Hematopoietic multipotent progenitor cell (in vitro differentiated cells): ENCODE measurements around the gene DDB1. TPM values are rescaled to one million over a fixed set of nuclear protein-coding genes. Genes with fewer than 3 reads are reported as not detected.
"Not testable (repeated sequence)": the region's sequence is repeated elsewhere in the genome, so short reads cannot be mapped to it uniquely, and the experiment has no call there.

Experiments used
- DNase-seq, 3 donors: peaks; one replicate each; pipeline ENCODE4 v3.0.0-alpha.2; 2011 to 2015; ENCODE audit warnings: low read depth in 2 of 3, low spot score in 2 of 3
- total RNA-seq: library from RNA; depleted of rRNA; stranded (reverse); fragments of >200 nt; gene quantifications from one replicate; pipeline ENCODE4 v1.2.3, GENCODE V29; 2012

Gene DDB1
- total RNA-seq, 1 donor: 194 TPM

DNA sequence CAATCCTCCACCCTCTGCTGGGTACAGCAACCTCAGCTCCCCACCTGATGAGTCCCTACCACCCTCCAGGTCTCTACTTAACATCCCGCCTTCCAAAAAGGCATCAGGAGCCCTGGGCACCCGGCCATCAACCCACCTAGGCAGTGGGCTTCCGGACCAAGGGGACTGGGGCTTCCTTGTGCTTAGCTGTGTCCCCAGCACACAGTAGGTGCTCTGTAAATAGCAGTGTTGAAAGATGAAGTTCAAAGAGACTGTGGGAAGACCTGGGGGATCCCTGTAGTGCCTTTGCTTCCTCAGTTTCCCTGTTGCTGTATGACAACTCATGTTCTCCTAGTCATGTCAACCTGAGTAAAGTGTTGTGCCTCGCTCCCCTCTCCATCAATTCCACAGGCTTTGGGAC lies 58.8 kb downstream of the DDB1 start:
- DNase-seq: no peak

DNA sequence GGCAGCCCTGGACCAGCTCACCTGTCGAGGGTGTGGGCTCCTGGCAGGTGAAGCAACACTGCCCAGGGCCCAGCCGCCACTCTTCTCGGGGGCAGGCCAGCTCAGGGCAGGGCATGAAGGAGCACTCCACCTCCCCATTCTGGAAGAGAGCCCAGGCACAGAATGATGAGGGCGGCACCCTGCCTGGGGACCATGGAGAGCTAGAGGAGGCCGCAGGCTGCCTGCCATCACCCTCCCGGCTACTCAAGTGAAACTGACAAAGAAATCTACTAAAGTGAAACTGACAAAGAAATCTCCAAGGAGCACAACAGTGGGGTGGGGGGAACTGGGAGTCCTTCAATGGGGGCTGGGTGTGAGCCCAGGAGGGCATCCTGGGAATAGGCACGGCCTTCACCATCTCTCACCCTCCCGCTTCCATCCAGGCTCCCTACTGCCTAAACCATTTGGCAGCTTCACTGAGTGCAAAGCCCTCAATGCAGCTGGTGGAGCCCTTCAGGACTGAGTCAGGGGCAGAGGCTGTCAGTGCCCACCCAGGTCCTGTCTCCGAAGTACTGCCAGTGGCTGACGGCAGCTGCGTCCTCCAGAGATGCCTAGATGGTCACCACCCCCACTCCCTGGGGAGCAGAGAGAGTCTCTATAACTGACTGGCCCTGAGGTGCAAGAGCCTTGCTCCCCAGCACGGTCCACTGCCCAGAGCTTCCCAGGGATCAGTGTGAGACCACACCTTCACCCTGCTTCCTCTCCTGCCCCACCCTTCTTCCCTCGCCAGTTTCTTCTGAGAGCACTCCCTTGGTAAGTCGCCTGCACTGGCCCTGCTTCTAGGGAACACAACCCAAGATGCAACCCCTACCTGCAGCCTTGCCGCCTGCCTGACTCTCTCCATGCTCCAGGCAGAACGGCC lies 59.5 kb downstream of the DDB1 start:
- DNase-seq: no peak

DNA sequence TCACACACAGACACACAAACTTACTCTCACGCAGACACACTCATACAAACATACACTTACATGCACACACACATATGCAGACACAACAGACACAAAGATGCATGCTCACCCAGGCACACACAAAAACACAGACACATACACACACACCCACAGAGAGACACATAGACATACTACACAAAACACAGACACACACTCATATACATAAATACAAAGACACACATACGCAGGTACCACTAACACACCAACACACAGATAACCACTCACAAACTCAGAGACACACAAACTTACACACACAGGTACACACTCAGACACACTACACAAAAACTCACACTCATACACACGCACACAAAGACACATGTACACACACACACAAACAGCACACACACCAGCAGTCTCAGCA lies 60.2 kb downstream of the DDB1 start:
- DNase-seq: no peak

DNA sequence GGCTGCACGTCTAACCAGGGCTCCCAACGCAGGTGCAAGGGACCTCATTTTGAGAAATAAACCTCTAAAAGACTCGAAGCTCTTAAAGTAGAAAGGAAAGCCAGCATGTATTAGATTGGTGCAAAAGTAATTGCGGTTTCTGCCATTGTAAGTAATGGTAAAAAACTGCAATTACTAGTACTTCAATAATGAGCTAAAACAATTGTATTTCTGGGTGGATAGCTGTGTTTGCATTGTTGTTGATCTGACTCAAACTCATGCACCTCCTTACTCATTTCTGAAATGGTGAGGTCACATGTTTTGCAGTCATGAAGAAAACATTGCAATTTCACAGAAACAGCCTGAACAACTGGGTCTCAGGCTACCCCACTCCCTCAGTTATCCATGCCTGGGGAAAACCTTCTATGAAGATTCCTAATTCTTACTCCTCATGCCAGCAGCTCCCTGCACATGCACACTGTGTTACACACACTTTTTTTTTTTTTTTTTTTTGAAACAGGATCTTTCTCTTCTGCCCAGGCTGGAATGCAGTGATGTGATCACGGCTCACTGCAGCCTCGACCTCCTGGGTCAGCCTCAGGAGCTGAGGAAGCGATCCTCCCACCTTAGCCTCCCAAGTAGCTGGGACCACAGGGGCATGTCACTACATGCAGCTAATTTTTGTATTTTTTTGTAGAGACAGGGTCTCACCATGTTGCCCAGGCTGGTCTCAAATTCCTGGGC lies 62.4 kb downstream of the DDB1 start:
- no peak for DNase-seq

DNA sequence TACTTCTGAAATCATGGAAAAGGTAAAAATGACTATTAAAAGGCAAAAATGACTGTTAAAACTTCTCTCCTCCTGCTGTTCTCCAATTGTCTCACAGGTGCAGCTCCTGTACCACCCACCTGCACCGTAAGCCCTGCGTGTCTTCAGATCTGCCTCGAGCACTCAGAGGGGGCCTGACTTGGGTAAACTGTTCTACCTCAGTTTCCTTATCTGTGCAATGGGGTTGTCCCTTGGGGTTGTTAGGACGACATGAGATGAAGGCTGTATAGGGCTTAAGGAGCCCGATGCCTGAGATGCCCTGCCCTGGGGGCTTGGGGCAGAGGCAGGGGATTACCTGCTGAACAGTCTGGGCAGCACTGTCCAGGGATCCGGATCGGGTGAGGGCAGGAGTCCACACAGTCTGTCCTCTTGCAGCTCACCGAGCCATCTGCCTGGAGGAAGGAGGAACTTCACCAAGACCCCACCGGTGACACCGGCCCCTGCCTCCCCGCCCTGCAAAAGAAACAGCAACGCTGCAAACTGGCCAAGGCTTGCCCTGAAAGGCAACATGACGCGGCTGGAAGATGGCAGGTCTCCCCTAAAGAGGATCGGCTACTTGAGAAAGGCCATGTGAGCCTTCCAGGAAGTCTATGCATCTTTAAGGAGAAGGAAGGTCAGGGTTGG lies 64.2 kb downstream of the DDB1 start:
- no peak for DNase-seq

- no peak for DNase-seq
Observed at GRCh38 chr11:61267437-61267841, 65.5 kb downstream of the DDB1 start.

GRCh38 chr11:61266602-61267001 lies 66.3 kb downstream of the DDB1 start:
- DNase-seq: no peak

- no peak for DNase-seq
Observed at GRCh38 chr11:61265357-61265756, 67.5 kb downstream of the DDB1 start.

DNA sequence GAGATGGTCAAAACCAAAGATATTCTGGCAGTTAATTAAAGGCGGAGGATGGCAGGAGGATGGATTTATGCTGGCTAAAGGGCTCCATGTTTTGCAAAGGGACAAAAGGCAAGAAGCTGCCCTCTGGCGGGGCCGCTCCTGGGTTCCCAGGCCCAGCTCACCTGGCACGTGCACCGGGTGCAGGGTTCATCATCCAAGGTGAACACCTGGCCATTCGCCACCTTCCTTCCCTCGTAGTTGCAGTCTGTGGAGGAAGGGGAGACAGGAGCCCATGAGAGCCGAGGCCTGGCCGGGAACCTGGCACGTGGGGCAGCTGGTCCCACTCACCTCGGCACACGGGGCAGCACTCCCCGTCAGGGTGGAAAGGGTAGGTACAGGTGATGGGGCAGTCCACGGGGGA lies 68.1 kb downstream of the DDB1 start:
- DNase-seq: no peak

DNA sequence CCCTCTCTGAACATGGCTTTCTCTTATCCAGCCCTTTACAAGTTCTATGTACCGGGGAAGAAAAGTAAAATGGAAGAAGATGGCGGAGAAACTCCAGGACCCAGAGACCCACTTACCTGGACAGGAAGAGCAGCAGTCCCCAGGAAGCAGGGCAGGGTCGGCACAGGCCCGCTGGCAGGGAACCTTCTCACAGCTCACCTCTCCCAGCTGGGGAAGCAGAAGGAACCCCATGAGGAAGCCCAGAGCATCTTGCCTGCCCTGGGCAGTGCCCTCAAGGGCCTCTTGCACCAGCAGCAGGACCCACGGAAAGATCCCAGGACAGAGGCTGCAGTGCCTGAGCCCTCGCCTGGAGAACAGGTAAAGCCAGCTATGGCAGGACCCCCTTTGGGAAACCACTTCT lies 68.5 kb downstream of the DDB1 start:
- no peak for DNase-seq

- no peak for DNase-seq
Observed at GRCh38 chr11:61259363-61259762, 73.5 kb downstream of the DDB1 start.

DNA sequence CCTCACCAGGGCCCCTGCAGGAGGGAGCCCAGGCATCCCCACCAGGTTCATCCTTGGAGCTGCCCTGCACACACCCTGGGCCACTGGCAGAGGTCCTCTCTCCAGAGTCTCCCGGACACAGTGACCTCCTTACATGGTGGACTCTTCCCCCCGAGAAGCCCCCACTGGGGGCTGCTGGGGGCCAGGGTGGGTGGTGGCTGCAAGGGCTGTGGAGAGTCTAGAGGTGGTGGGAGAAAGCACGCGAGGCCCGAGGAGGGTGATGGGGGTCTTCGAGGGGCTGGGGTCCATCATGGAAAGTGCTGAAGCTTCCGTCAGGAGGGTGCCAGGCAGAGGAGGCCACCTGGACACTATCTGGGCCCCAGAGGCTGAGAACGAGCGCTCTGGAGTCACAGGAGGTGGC lies 74.4 kb downstream of the DDB1 start:
- DNase-seq: no peak

DNA sequence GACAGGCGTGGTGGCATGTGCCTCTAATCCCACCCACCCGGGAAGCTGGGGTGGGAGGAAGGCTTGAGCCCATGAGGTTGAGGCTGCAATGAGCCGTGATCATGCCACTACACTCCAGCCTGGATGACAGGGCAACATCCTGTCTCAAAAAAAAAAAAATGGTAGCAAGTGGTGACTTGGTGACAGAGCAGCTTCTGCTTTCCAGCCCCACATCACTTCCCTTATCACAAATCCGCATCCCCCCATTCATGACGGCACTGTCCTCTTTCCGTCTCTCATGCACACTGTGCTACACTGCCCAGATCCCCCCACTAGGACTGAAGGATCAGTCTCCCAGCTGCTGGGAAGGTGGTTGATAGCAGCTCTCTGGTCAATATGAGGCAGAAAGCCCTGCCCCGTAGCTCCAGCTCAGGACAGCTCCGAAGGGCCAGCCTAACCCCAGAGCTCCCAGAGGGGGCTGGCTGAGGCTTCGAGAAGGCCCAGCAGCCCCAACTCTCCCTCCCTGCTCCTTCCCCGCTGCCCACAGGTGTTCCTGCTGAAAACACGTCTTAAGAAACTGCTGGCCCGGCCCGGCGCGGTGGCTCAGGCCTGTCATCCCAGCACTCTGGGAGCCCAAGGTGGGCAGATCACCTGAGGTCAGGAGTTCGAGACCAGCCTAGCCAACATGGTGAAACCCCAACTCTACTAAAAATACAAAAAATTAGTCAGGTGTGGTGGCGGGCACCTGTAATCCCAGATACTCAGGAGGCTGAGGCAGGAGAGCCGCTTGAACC lies 76.0 kb downstream of the DDB1 start:
- peak in 2 of 3 donors; percentile 41 to 75 for DNase-seq

- peak; percentile 26 to 72 (median 57) for DNase-seq
Observed at GRCh38 chr11:61254403-61255025, 78.4 kb downstream of the DDB1 start.

DNA sequence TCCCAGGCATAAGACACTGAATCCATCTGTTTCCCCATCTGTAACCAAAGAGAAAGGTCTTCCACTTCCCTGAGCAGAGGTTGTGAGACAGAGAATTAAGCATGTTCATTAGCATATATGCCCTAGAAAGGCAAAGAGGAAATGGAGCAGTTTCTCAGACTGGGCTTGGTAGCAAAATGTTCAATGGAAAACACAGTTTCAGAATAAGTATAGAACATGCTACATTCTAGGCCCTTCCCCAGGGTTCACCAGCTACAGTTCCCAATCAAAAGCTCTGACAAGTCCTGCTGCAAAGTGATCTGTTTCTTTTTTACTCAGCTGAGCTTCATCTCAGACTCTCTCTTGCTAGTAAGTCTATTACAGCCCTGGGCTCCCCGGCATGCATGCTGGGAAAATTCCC lies 80.6 kb downstream of the DDB1 start:
- DNase-seq: not testable (repeated sequence)

DNA sequence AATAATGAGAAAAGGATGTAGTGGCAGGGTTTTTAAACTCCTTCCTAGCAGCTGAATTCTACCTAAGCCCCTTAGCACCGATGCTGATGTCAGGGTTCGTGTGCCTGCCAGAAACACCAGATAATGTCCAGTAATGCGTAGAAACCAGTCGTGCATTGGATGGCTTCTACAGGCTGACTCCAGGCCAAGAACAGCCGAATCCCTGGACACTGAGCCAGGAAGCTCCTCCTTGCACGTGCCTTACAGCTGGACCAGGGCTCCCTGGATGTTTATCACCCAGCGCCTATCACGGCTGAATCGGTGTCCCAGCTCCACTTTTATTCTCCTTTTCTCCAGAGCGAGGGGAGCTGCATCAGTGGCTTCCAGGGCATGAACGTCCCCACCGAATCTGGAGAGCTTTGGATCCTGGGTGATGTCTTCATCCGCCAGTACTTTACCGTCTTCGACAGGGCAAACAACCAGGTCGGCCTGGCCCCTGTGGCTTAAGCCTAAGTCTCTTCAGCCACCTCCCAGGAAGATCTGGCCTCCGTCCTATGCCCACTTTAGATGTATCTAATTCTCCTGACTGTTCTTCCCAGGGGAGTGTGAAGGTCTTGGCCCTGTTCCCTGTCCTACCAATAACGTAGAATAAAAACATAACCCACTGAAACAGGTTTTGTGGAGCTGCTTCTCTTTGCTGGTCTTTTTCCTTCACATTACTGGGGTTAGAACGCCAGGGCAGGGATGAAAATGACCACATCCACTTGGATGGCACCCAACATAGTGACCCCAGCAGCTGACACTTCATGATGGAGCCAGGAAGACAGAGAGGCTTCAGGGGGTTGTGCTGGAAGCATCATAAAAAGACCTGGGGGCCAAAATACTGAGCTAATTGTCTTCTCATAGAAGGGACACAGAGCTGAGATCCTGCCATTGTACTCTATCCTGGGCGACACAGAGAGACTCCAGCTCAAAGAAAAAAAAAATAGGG lies 81.8 kb downstream of the DDB1 start:
- not testable (repeated sequence) for DNase-seq
